K562 (cell line): ENCODE measurements around the gene U2AF1L4. TPM values are rescaled to one million over a fixed set of nuclear protein-coding genes. Genes with fewer than 3 reads are reported as not detected.
A peak's percentile ranks its signal among the peaks of the same experiment; 100 is the strongest.

Experiments used
- ATF1 ChIP-seq, 2 experiments: fragments of 450-650 bp in 1 of 2; IDR thresholded peaks; 2 replicates each; pipeline ENCODE4 v1.6.1; 2016; ENCODE audit warnings: missing compliant biosample characterization in 1 of 2, missing genetic modification characterization in 1 of 2
- CHD2 ChIP-seq: IDR thresholded peaks from 2 replicates; pipeline ENCODE4 v1.6.1; 2011; ENCODE audit warnings: low read depth, low read length
- CTBP1 ChIP-seq: fragments of 450-650 bp; IDR thresholded peaks from 2 replicates; pipeline ENCODE4 v1.6.1; 2016; ENCODE audit warnings: borderline replicate concordance
- FOS ChIP-seq: IDR thresholded peaks from 3 replicates; pipeline ENCODE4 v1.6.1; 2011; ENCODE audit not compliant: insufficient read length; ENCODE audit errors: extremely low read depth
- FOXM1 ChIP-seq, 2 experiments: fragments of 450-650 bp in 1 of 2; sonication (generic) in 1 of 2; formaldehyde crosslinking in 1 of 2; IDR thresholded peaks; 2 replicates each; pipeline versions ENCODE4 v1.6.1 to v1.9.0; 2017 to 2022; ENCODE audit warnings: low read depth in 2 of 2, mild to moderate bottlenecking in 2 of 2, missing genetic modification reagents in 1 of 2, moderate library complexity in 1 of 2
- HDAC1 ChIP-seq, 2 experiments: fragments of 450-650 bp; IDR thresholded peaks; 2 replicates each; pipeline ENCODE4 v1.6.1; 2016 to 2017; ENCODE audit warnings: inconsistent platforms in 1 of 2, mild to moderate bottlenecking in 1 of 2, moderate library complexity in 1 of 2
- HDAC2 ChIP-seq: fragments of 450-650 bp; IDR thresholded peaks from 2 replicates; pipeline ENCODE4 v1.6.1; 2016; ENCODE audit warnings: mild to moderate bottlenecking
- HDAC8 ChIP-seq: fragments of 450-650 bp; IDR thresholded peaks from 2 replicates; pipeline ENCODE4 v1.6.1; 2016; ENCODE audit warnings: mild to moderate bottlenecking, missing genetic modification characterization, moderate library complexity, missing compliant biosample characterization
- HNRNPLL ChIP-seq: fragments of 200-400 bp; formaldehyde crosslinking; IDR thresholded peaks from 2 replicates; pipeline ENCODE4 v1.6.1; 2017; ENCODE audit warnings: low read length, low read depth, mild to moderate bottlenecking; ENCODE audit not compliant: poor library complexity, severe bottlenecking
- KDM2B ChIP-seq: fragments of 250-450 bp; sonication (Bioruptor Pico); IDR thresholded peaks from 2 replicates; pipeline ENCODE4 v1.8.0; 2021; ENCODE audit warnings: mild to moderate bottlenecking, moderate library complexity
- LEF1 ChIP-seq: fragments of 450-650 bp; IDR thresholded peaks from 2 replicates; pipeline ENCODE4 v1.6.1; 2016; ENCODE audit warnings: mild to moderate bottlenecking
- MAX ChIP-seq: sonication (generic); formaldehyde crosslinking; IDR thresholded peaks from 2 replicates; pipeline ENCODE4 v1.9.0; 2022; ENCODE audit warnings: mild to moderate bottlenecking, missing genetic modification reagents
- MBD2 ChIP-seq: sonication (generic); IDR thresholded peaks from 2 replicates; pipeline ENCODE4 v1.6.1; 2016; ENCODE audit warnings: low read depth, borderline replicate concordance
- MCM3 ChIP-seq: fragments of 450-650 bp; IDR thresholded peaks from 2 replicates; pipeline ENCODE4 v1.6.1; 2016
- MECOM ChIP-seq: fragments of 250-450 bp; sonication (Bioruptor Pico); IDR thresholded peaks from 2 replicates; pipeline ENCODE4 v1.8.0; 2022; ENCODE audit warnings: inconsistent platforms
- PKNOX1 ChIP-seq: fragments of 450-650 bp; IDR thresholded peaks from 2 replicates; pipeline ENCODE4 v1.6.1; 2016
- TFAP4 ChIP-seq: sonication (generic); formaldehyde crosslinking; IDR thresholded peaks from 2 replicates; pipeline ENCODE4 v1.8.0; 2022; ENCODE audit warnings: missing genetic modification reagents, mild to moderate bottlenecking, moderate library complexity, borderline replicate concordance
- YY1 ChIP-seq, 3 experiments: IDR thresholded peaks; 2 replicates each; pipeline ENCODE4 v1.6.1; 2011; ENCODE audit warnings: low read length in 2 of 3, mild to moderate bottlenecking in 2 of 3, moderate library complexity in 2 of 3, borderline replicate concordance in 1 of 3, control low read depth in 1 of 3, low read depth in 1 of 3; ENCODE audit not compliant: insufficient read depth in 3 of 3, insufficient replicate concordance in 2 of 3, control insufficient read depth in 1 of 3, insufficient read length in 1 of 3; ENCODE audit errors: extremely low read depth in 1 of 3
- ZBTB12 ChIP-seq: fragments of 250-450 bp; sonication (Bioruptor Pico); IDR thresholded peaks from 2 replicates; pipeline ENCODE4 v1.4.0; 2020
- ZBTB7A ChIP-seq: IDR thresholded peaks from 2 replicates; pipeline ENCODE4 v1.6.1; 2011; ENCODE audit warnings: low read depth, mild to moderate bottlenecking, low read length, moderate library complexity, borderline replicate concordance; ENCODE audit not compliant: control insufficient read depth
- ZNF395 ChIP-seq: fragments of 200-800 bp; sonication (Bioruptor generic); IDR thresholded peaks from 2 replicates; pipeline ENCODE4 v1.6.1; 2017; ENCODE audit warnings: missing genetic modification characterization, missing compliant biosample characterization
- polyA plus RNA-seq, 8 experiments: library from polyadenylated mRNA; depleted of rRNA in 4 of 8; stranded (reverse) in 5 of 8; unstranded in 3 of 8; fragments of >200 nt; fragmentation: Nextera tagmentation in 2 of 8; fragmentation: Illumina TruSeq in 1 of 8; extraction: Ambion mirVana in 2 of 8; extraction: Trizol in 1 of 8; gene quantifications; 2 replicates each; pipeline versions ENCODE4 v1.2.1 to v1.2.3, GENCODE V29; 2011 to 2014; ENCODE audit warnings: inconsistent platforms in 1 of 8, missing spikeins in 1 of 8
- total RNA-seq, 7 experiments: library from RNA; depleted of rRNA in 6 of 7; stranded (reverse); fragments of >200 nt in 6 of 7; fragmentation: Illumina TruSeq in 2 of 7; extraction: Trizol in 2 of 7; gene quantifications; 2 replicates each; pipeline versions ENCODE4 v1.2.1 to v1.2.3, GENCODE V29; 2011 to 2021; ENCODE audit warnings: low replicate concordance in 1 of 7

Gene U2AF1L4
- total and polyA plus RNA-seq, 9 of the 15 experiments (the other 6 are each of a cell fraction or from before 2014, with no cell fraction given): 8.4 to 19.5 (median 12.6) TPM

- TF ChIP-seq YY1 (IDR thresholded peaks at IDR 0.05; ENCODE audit: borderline replicate concordance in 1 of 3, control insufficient read depth in 1 of 3, extremely low read depth in 1 of 3, insufficient read depth in 3 of 3, insufficient read length in 1 of 3, insufficient replicate concordance in 2 of 3, low read depth in 1 of 3, low read length in 2 of 3) (no peak), HNRNPLL (peak; percentile 54), ATF1 (CRISPR knock-in tag; IDR thresholded peaks at IDR 0.05) (no peak), ATF1 (tag; IDR thresholded peaks at IDR 0.05) (peak; percentile 82), MCM3 (no peak), HDAC2 (peak; percentile 31; the same call in 1 of the 2 replicates), TFAP4 (CRISPR knock-in tag) (peak; percentile 53; the same call in 1 of the 2 replicates), ZBTB12 (no peak), LEF1 (peak; percentile 42; the same call in 1 of the 2 replicates), KDM2B (CRISPR knock-in tag) (peak; percentile 86; the same call in 1 of the 2 replicates), FOXM1 (IDR thresholded peaks at IDR 0.05; ENCODE audit: low read depth) (0 out of 2 replicates have a peak, but pooled peaks have one; percentile 27), FOXM1 (CRISPR knock-in tag; IDR thresholded peaks at IDR 0.05; ENCODE audit: low read depth) (no peak), HDAC8 (tag) (no peak), CHD2 (peak; percentile 92), ZBTB7A (peak; percentile 16; the same call in 1 of the 2 replicates), MBD2 (peak; percentile 99), ZNF395 (CRISPR knock-in tag) (no peak), MAX (0 out of 2 replicates have a peak, but pooled peaks have one; percentile 25), MECOM (CRISPR knock-in tag) (no peak), FOS (peak; percentile 99), PKNOX1 (peak; percentile 100), HDAC1 (IDR thresholded peaks at IDR 0.05) (no peak), CTBP1 (peak; percentile 74)
Measured at GRCh38 chr19:35702223-35703012, 42.8 kb downstream of the U2AF1L4 start (continued).
